ENCODE results near the gene HP1BP3.

The HP1BP3 gene

DNA sequence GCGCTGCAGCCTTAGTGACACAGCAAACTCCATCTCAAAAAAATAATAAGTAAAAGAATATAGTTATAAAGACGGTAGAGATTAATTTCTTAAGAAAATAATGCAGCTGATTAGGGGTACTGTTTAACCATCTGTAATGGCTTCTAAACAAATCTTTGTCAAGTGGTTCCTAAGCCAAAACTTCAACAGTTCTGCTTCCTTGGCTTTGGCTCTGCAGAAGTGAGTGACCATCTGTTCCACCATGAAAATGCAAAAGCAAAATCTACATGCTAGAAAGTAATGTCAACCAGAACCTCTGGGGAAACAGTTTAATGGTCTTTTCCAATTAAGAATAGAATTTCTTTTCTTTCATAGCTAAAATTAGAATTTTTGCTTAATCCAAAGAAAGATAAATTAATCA is 46.3 kb downstream of the HP1BP3 start:
- no peak for TF ChIP-seq EZH2phosphoT487 (IDR thresholded peaks at IDR 0.05; ENCODE audit: low read depth)
- TF ChIP-seq, protein P1, sequence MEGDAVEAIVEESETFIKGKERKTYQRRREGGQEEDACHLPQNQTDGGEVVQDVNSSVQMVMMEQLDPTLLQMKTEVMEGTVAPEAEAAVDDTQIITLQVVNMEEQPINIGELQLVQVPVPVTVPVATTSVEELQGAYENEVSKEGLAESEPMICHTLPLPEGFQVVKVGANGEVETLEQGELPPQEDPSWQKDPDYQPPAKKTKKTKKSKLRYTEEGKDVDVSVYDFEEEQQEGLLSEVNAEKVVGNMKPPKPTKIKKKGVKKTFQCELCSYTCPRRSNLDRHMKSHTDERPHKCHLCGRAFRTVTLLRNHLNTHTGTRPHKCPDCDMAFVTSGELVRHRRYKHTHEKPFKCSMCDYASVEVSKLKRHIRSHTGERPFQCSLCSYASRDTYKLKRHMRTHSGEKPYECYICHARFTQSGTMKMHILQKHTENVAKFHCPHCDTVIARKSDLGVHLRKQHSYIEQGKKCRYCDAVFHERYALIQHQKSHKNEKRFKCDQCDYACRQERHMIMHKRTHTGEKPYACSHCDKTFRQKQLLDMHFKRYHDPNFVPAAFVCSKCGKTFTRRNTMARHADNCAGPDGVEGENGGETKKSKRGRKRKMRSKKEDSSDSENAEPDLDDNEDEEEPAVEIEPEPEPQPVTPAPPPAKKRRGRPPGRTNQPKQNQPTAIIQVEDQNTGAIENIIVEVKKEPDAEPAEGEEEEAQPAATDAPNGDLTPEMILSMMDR (IDR thresholded peaks at IDR 0.05; ENCODE audit: low read depth, low read length), result no peak
- Histone ChIP-seq H3K9ac (ENCODE audit: low read length) (no peak overlapping the region), H3K36me3 (replicated peaks; ENCODE audit: low read depth, low read length) (peaks cover 50% of the 10 kb centered on the region), H4K20me1 (ENCODE audit: insufficient read depth, low read length) (no peaks in the 10 kb centered on the region), H3K9me3 (ENCODE audit: insufficient read depth, low read length) (no peaks in the 10 kb centered on the region), H3K27me3 (ENCODE audit: low read depth, low read length) (no peaks in the 10 kb centered on the region), H2AFZ (ENCODE audit: low read depth, low read length) (no peak overlapping the region), H3K4me3 (ENCODE audit: low read length) (no peak overlapping the region), H3K4me1 (ENCODE audit: low read length) (no peaks in the 10 kb centered on the region), H3K4me2 (ENCODE audit: low read length) (no peak overlapping the region), H3K79me2 (ENCODE audit: low read length) (no peaks in the 10 kb centered on the region), H3K27ac (ENCODE audit: low read length) (no peak overlapping the region)

DNA sequence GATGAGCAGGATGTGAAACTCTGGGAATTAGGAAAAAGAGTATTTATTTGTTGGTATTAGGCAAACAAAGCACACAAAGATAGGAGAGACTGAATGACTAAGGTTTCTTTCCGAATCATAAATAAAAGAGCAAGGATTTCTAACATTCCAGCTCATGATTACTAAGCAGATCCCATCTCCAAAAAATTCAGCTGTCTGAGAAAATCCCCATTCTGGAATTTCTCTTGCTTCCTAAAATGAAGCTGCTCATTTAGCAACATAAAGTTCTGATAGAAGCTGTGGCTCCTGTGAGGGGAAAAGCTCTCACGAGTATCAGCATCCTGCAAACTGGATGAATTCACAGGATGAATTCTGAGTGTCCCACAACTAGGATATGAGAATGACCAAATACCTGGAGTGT is 47.9 kb downstream of the HP1BP3 start:
- no peak overlapping the region for H3K9ac ChIP-seq (ENCODE audit: low read length)
- H3K4me3 ChIP-seq (ENCODE audit: low read length), result no peak overlapping the region
- TF ChIP-seq EZH2phosphoT487 (IDR thresholded peaks at IDR 0.05; ENCODE audit: low read depth), result no peak
- TF ChIP-seq, protein P1 (IDR thresholded peaks at IDR 0.05; ENCODE audit: low read depth, low read length), result no peak
- H2AFZ ChIP-seq (ENCODE audit: low read depth, low read length), result no peak overlapping the region
- no peak overlapping the region for H3K27ac ChIP-seq (ENCODE audit: low read length)
- no peaks in the 10 kb centered on the region for H3K4me1 ChIP-seq (ENCODE audit: low read length)
- no peaks in the 10 kb centered on the region for H4K20me1 ChIP-seq (ENCODE audit: insufficient read depth, low read length)
- no peaks in the 10 kb centered on the region for H3K27me3 ChIP-seq (ENCODE audit: low read depth, low read length)
- no peaks in the 10 kb centered on the region for H3K9me3 ChIP-seq (ENCODE audit: insufficient read depth, low read length)
- no peaks in the 10 kb centered on the region for H3K79me2 ChIP-seq (ENCODE audit: low read length)
- peaks cover 36% of the 10 kb centered on the region for H3K36me3 ChIP-seq (replicated peaks; ENCODE audit: low read depth, low read length)
- no peak overlapping the region for H3K4me2 ChIP-seq (ENCODE audit: low read length)

DNA sequence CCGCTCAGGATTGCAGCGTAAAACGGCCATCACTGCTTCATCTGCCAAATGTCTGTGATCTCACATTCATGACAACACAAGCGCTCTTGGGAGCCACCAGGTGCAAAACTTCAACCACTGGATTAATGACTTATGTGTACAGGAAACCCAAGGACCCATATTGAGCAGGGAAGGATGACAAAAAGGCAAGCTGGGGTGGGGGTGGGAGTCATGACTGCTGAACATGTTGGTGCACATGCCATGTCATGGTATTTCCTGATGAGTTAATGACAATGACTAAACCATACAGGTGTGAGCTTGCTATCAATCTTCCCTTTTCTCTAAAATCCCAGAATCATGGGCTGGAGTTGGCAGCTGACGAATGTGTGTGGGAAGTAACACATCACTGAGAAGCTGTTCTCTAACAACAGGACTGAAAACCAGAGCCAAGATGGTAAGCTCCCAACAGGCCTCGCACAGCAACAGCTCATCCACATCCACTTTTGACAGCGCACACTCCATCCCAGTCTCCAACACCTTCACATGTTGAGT is 51.5 kb downstream of the HP1BP3 start:
- Histone ChIP-seq H3K79me2 (ENCODE audit: low read length) (no peaks in the 10 kb centered on the region), H3K36me3 (replicated peaks; ENCODE audit: low read depth, low read length) (peaks cover 14% of the 10 kb centered on the region), H3K9me3 (ENCODE audit: insufficient read depth, low read length) (no peaks in the 10 kb centered on the region), H4K20me1 (ENCODE audit: insufficient read depth, low read length) (no peaks in the 10 kb centered on the region), H3K4me1 (ENCODE audit: low read length) (peaks cover 8% of the 10 kb centered on the region), H3K27ac (ENCODE audit: low read length) (no peak overlapping the region), H2AFZ (ENCODE audit: low read depth, low read length) (no peak overlapping the region), H3K4me2 (ENCODE audit: low read length) (no peak overlapping the region), H3K27me3 (ENCODE audit: low read depth, low read length) (peaks cover 9% of the 10 kb centered on the region), H3K9ac (ENCODE audit: low read length) (no peak overlapping the region), H3K4me3 (ENCODE audit: low read length) (no peak overlapping the region)
- no peak for TF ChIP-seq EZH2phosphoT487 (IDR thresholded peaks at IDR 0.05; ENCODE audit: low read depth)
- TF ChIP-seq, protein P1 (IDR thresholded peaks at IDR 0.05; ENCODE audit: low read depth, low read length), result no peak

DNA sequence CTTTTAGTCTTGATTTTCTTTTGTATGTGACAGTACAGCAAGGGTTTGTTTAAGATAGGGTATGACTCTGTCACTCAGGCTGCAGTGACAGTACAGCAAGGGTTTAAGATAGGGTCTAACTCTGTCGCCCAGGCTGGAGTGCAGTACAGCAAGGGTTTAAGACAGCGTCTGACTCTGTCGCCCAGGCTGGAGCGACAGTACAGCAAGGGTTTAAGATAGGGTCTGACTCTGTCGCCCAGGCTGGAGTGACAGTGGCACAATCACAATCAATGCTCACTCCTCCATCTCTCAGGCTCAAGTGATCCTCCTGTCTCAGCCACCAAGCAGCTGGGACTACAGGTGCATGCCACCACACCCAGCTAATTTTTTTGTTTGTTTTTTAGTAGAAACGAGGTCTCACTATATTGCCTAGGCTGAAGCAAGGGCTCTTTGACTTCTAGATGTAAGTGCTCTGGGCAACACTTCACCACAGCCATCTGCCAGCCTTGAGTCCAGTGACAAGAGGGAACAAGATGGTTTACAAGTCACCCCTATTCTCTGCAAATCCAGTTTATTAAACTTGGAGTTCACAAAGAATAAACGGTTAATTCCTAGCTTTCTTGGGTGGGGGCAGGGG is 53.6 kb downstream of the HP1BP3 start:
- H3K79me2 ChIP-seq (ENCODE audit: low read length), result no peaks in the 10 kb centered on the region
- peak overlapping the region; percentile 99 for H3K4me2 ChIP-seq (ENCODE audit: low read length)
- H3K27ac ChIP-seq (ENCODE audit: low read length), result 0 out of 2 replicates have a peak overlapping the region, but pooled peaks have one; percentile 11
- peak overlapping the region; percentile 53 for H3K9ac ChIP-seq (ENCODE audit: low read length)
- H3K27me3 ChIP-seq (ENCODE audit: low read depth, low read length), result peaks cover 19% of the 10 kb centered on the region
- no peaks in the 10 kb centered on the region for H4K20me1 ChIP-seq (ENCODE audit: insufficient read depth, low read length)
- H3K9me3 ChIP-seq (ENCODE audit: insufficient read depth, low read length), result no peaks in the 10 kb centered on the region
- 0 out of 2 replicates have a peak overlapping the region, but pooled peaks have one; percentile 37 for H2AFZ ChIP-seq (ENCODE audit: low read depth, low read length)
- peak overlapping the region; percentile 82 for H3K4me3 ChIP-seq (ENCODE audit: low read length)
- TF ChIP-seq EZH2phosphoT487 (IDR thresholded peaks at IDR 0.05; ENCODE audit: low read depth), result no peak
- TF ChIP-seq, protein P1 (IDR thresholded peaks at IDR 0.05; ENCODE audit: low read depth, low read length), result no peak
- peaks cover 8% of the 10 kb centered on the region for H3K4me1 ChIP-seq (ENCODE audit: low read length)
- H3K36me3 ChIP-seq (replicated peaks; ENCODE audit: low read depth, low read length), result peaks cover 6% of the 10 kb centered on the region
